HG03460 (cell line): ENCODE measurements around the gene CACNA1D.

ENCODE experiments used
- ATAC-seq: cut with Tn5 transposase; IDR thresholded peaks from one replicate; pipeline ENCODE4 v1.9.1; 2021; ENCODE audit not compliant: unreplicated experiment

The CACNA1D gene

DNA sequence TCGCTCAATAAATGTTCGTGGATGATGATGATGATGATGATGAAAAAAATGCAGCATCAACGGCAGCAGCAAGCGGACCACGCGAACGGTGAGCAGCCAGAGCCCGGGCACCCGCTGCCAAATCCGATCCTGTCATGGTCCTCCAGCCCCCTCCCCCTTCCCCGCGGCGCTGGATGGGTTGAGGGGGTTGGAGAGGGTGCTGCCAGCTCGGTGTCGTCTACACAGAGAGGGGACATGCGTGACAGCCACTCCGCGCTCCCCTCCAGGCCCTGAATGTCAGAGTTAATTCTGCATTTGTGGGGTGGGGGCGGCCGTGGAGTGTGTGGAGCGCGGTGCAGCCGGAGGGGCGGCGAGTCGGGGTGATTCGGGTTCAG lies 722 bp downstream of the CACNA1D start:
- no peak for ATAC-seq

DNA sequence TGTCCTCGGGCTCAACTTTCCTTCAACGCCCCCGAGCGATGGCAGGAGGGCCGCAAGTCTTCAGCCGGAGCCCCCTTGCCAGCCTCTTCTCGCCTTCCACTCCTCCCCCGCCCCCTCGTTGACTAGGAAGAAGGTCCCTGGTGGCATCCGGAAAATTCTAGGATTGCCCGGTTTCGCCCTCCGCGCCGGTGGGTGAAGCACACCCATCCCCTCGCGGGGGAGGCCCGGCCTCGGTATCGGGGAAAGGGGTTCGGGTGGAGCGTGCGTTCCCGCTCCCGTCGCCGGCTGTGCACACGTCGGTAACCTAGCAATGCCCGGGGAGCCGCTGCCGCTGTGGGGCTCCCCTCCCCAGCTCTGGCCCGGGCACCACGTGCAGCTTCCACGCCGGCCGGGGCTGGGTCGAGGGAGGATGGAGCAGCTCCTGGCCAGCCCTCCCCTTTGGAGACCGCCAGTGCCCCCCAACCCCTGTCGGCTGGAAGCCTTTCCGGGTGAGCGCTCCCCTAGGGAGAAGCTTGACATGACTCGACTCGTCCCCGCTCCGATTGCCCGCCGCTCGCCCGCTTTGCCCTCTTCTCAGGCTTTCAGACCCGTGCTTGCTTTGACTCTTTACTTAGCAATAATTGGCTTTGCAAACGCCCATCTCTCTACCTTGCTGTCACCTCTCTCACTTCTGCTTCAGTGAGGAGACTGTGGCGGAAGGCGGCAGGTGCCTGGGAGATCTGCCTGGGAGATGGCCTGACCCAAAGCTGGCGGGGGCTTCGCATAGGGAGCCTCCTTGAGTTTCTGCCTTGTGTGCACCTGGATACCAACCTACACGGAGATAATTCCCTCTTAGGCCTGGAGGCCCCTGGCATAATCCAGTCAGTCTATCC lies 1.3 kb downstream of the CACNA1D start:
- ATAC-seq = no peak

GRCh38 chr3:53496392-53496670 lies 1.9 kb downstream of the CACNA1D start:
- no peak for ATAC-seq

DNA sequence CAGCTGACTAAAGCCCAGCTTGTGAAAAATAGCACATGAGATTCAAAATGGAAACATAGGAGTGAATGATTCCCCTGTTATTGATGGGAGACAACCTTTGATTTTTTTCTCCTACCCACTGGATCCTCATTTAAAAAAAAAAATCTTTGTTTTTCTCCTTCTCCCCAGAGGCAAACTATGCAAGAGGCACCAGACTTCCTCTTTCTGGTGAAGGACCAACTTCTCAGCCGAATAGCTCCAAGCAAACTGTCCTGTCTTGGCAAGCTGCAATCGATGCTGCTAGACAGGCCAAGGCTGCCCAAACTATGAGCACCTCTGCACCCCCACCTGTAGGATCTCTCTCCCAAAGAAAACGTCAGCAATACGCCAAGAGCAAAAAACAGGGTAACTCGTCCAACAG lies 2.6 kb downstream of the CACNA1D start:
- no peak for ATAC-seq

DNA sequence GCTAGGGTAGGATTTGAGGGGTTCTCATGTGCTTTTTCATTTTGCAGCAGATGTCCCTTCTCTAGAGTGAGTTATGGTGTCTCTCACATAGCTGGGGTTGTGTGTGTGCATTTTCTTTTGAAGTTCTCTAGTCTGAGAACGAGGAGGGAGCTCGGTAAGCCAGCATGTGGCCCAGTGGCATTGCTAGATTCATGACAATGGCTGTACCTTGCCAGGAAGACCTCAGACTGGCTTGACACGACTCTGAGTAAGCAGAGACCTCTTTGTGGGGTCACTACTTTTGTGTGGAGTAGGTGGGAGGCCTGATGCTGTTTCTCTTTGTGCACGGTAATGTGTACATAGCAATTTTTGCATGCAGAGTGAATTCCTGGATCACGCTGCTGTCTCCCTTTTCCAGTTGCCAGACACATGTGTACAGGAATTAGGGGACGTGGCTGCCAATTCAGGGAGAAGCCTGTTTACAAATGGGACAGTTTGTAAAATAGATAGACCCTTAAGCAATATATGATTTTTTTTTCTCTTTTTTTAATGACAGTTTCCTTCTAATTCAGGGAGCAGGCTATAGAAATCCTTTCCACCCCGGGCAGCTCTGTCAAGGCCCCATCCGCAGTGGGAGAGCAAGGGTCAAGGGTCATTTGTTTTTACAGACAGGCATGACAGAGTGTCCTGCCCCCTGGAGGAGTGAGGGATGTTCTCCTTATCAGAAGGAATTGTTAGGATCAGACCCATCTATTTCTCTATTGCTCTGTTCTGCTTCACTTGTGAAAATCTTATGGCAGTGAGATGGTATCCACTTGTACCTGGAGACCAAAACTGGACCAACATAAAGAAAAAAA lies 4.6 kb downstream of the CACNA1D start:
- no peak for ATAC-seq

DNA sequence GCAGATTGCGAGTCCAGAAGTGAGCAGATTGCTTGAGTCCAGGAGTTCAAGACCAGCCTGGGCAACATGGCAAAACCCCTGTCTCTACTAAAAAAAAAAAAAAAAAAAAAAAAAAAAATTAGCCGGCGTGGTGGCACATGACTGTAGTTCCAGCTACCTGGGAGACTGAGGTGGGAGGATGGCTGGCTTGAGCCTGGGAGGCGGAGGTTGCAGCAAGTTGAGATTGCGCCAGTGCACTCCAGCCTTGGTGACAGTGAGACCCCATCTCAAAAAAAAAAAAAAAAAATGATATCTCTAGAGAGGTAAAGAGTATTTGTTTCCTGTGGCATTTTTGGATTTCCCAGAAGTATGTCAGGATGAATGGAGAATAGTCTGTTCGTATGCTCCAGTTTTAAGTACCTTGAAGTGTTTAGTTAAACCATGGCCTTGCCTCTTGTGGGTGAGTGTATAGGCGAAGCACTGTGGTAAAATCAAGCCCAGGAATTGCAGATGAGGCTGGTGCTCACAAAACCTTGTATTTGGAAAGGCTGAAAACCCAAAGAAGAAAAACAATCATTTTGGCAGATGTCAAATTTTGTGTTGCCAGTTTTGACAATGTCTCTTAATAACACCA lies 5.9 kb downstream of the CACNA1D start:
- ATAC-seq = no peak

- ATAC-seq = no peak
These were observed 6.8 kb downstream of the CACNA1D start for GRCh38 chr3:53501178-53501577.

GRCh38 chr3:53502737-53503136 lies 8.3 kb downstream of the CACNA1D start:
- no peak for ATAC-seq

DNA sequence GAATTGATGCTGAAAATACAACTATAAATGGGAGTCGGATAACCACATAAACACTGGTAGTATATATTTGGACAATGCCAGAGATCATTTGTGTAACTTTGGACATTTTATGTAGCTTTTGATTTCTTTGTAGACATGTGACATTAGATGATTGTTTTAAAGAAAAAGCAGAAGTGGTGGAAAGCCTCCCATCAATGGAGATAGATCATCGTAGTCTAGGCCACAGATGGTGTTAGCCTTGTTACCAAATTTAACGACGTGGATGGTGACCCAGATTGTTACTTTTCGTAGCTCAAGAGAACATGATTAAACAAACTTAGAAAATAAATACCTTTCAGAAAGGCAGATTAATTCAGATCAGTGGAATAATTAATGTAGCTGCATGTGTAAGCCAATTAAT lies 8.8 kb downstream of the CACNA1D start:
- ATAC-seq = no peak

GRCh38 chr3:53506110-53506762 lies 11.8 kb downstream of the CACNA1D start:
- no peak for ATAC-seq

GRCh38 chr3:53506763-53507145 lies 12.3 kb downstream of the CACNA1D start:
- no peak for ATAC-seq

- ATAC-seq = no peak
These were observed 15.1 kb downstream of the CACNA1D start for GRCh38 chr3:53509494-53509893.

DNA sequence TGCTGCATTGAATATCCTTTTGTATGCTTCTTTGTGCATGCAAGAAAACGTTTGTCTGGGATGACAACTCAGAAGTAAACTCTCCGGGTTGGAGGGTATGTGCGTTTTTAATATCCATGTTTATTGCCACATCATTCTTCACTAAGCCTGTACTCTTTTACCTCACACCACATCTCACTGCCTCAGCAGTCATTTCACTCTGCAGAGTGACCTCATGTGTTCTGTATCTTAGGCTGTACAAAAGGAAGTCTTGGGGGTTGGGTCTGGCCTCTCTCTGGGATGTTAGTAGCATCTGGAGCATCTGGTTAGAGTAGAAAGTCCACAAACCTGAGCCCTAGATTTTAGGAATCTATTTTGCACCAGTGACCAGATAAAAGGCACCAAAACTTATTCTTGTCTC lies 16.1 kb downstream of the CACNA1D start:
- ATAC-seq = no peak

GRCh38 chr3:53511246-53511645 lies 16.8 kb downstream of the CACNA1D start:
- ATAC-seq = no peak

- no peak for ATAC-seq
These were observed 19.3 kb downstream of the CACNA1D start for GRCh38 chr3:53513556-53514190.

- no peak for ATAC-seq
These were observed 21.9 kb downstream of the CACNA1D start for GRCh38 chr3:53516339-53516738.

DNA sequence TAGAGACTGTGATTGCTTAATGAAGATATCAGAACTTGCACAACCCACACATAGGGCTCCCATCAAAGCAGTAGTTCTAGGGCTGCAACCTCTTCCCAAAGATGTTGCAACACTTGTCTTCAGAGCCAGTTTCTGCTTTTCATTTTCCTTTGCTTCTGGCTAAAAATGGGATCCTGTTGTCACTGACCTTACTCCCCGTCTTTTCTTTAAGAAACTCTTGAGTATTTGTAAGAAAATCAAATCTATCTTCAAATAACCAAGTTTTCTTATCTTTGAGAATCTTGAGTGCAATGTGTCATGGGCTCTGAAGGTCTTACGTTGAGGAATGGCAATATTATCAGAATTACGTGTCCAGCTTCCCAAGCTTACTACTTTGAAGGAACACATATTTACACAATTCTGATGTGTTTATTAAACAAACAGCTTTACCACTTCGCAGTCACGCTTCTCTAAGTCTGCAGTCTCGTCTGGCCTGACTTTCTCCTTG lies 24.1 kb downstream of the CACNA1D start:
- ATAC-seq = no peak

DNA sequence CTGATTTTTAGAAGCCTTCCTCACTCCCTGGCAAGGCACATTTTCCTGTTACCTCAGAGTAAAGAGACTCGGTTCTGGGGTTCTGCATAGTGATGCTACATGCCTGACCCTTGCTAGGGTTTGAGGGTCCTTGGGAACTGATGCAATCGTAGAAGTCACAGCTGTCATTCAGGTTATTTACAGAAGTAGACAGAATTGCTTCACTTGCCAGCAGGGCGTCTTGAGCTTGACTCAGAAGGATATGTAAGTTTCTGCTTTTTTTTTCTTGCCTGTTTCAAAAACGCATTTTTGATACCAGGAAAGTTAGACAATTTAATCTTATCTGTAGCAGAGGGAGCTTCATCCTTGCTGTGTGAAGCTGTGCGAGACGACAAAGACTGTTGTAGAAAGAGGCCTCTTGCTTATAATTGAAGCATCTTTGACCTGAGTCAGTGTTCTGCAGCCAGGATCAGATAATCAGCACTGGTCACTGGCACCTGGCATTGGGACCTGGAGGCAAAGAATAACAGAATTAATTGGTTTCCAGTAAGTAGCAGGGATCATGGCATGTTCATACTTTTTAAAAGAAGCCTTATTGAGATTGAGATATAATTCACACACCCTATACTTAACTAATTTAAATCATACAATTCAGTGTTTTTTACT lies 24.8 kb downstream of the CACNA1D start:
- ATAC-seq = no peak

GRCh38 chr3:53523346-53523745 lies 28.9 kb downstream of the CACNA1D start:
- no peak for ATAC-seq

DNA sequence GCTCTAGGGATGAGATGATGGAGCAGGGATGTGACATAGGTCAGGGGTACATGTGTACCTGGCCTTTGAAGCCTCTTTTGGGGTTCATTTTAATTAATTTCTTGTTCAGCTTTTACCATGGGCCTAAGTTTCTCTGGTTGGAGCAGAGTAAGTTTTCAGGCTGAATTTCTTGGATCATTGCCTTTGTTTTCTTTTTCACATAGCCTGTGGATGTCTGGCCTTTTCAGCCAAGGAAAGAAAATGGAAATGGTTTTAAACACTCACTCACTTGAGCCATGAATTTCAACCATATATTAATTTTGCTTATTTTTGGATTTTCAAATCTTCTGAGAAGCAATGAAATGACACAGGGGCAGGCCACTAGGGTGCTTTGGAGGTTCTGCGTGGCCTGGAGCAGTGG lies 30.2 kb downstream of the CACNA1D start:
- ATAC-seq = no peak
